ENCODE results near the gene SNTG2. TPM values are rescaled to one million over a fixed set of nuclear protein-coding genes. Genes with fewer than 3 reads are reported as not detected.
"Not testable (repeated sequence)": the region's sequence is repeated elsewhere in the genome, so short reads cannot be mapped to it uniquely, and the experiment has no call there.

Gene SNTG2
- total and polyA plus RNA-seq, 12 donors = 0.26 to 4.3 (median 0.72) TPM; not detected in 1

GRCh38 chr2:1125633-1126370 lies 175.2 kb downstream of the SNTG2 start:
- no peaks in the 10 kb centered on the region for H3K27me3 ChIP-seq
- no peaks in the 10 kb centered on the region for H3K9me3 ChIP-seq (replicated peaks in 1 of 3)
- no peaks in the 10 kb centered on the region for H3K36me3 ChIP-seq (replicated peaks in 1 of 2)
- no peak overlapping the region for H3K4me3 ChIP-seq
- TF ChIP-seq POLR2A (IDR thresholded peaks at IDR 0.05) (no peak), CTCF (IDR thresholded peaks at IDR 0.05) (no peak)
- H3K4me1 ChIP-seq (replicated peaks in 1 of 2) = no peaks in the 10 kb centered on the region
- intact Hi-C loops (cut with DNase I) = no loop called here
- no peak for DNase-seq
- no peak overlapping the region for H3K27ac ChIP-seq
- whole genome bisulfite sequencing, 4 donors = 71 to 82% (median 76%) methylated on average over 3 of the region's 3 CpGs

GRCh38 chr2:1129982-1130381 lies 179.3 kb downstream of the SNTG2 start:
- Histone ChIP-seq H3K27me3 (no peaks in the 10 kb centered on the region), H3K4me1 (replicated peaks in 1 of 2) (no peaks in the 10 kb centered on the region), H3K36me3 (replicated peaks in 1 of 2) (no peaks in the 10 kb centered on the region), H3K9me3 (replicated peaks in 1 of 3) (no peaks in the 10 kb centered on the region), H3K27ac (no peak overlapping the region), H3K4me3 (no peak overlapping the region)
- TF ChIP-seq CTCF (IDR thresholded peaks at IDR 0.05) (no peak), POLR2A (IDR thresholded peaks at IDR 0.05) (no peak)
- DNase-seq = no peak
- intact Hi-C loops (cut with DNase I) = no loop called here

GRCh38 chr2:1130922-1131321 lies 180.3 kb downstream of the SNTG2 start:
- Histone ChIP-seq H3K27ac (no peak overlapping the region), H3K9me3 (replicated peaks in 1 of 3) (no peaks in the 10 kb centered on the region), H3K27me3 (no peaks in the 10 kb centered on the region), H3K36me3 (replicated peaks in 1 of 2) (no peaks in the 10 kb centered on the region), H3K4me3 (no peak overlapping the region), H3K4me1 (replicated peaks in 1 of 2) (no peaks in the 10 kb centered on the region)
- TF ChIP-seq POLR2A (IDR thresholded peaks at IDR 0.05) (no peak), CTCF (IDR thresholded peaks at IDR 0.05) (no peak)
- DNase-seq = no peak
- intact Hi-C loops (cut with DNase I) = no loop called here
- WGBS, 4 donors = 70 to 76% (median 75%) methylated on average over 2 of the region's 2 CpGs

- Histone ChIP-seq H3K36me3 (replicated peaks in 1 of 2) (no peaks in the 10 kb centered on the region), H3K27ac (no peak overlapping the region), H3K27me3 (no peaks in the 10 kb centered on the region), H3K4me3 (no peak overlapping the region), H3K9me3 (replicated peaks in 1 of 3) (no peaks in the 10 kb centered on the region), H3K4me1 (replicated peaks in 1 of 2) (no peaks in the 10 kb centered on the region)
- intact Hi-C loops (cut with DNase I) = no loop called here
- WGBS, 4 donors = 75 to 86% (median 80%) methylated on average over 14 of the region's 14 CpGs
- TF ChIP-seq CTCF (IDR thresholded peaks at IDR 0.05) = no peak
- no peak for TF ChIP-seq POLR2A (IDR thresholded peaks at IDR 0.05)
- DNase-seq = no peak
Observed at GRCh38 chr2:1132328-1132969, 181.8 kb downstream of the SNTG2 start.

- intact Hi-C loops (cut with DNase I); H3K27me3 ChIP-seq; H3K9me3 ChIP-seq (replicated peaks in 1 of 3); DNase-seq; H3K4me1 ChIP-seq (replicated peaks in 1 of 2); H3K4me3 ChIP-seq; H3K36me3 ChIP-seq (replicated peaks in 1 of 2); H3K27ac ChIP-seq: not testable (repeated sequence)
- WGBS, 4 donors = 74 to 87% (median 78%) methylated on average over 16 of the region's 16 CpGs
Observed at GRCh38 chr2:1133896-1134295, 183.2 kb downstream of the SNTG2 start.
